CD4-positive, alpha-beta T cell treated with Interleukin-10 for 1 hour (primary cell): ENCODE data around the gene PSMD7.
"Not testable (repeated sequence)": the region's sequence is repeated elsewhere in the genome, so short reads cannot be mapped to it uniquely, and the experiment has no call there.

Source experiments
- DNase-seq: peaks from one replicate; pipeline ENCODE4 v3.0.0-alpha.2; 2020

PSMD7 gene

GRCh38 chr16:74297145-74297665 is 591 bp downstream of the PSMD7 start:
- DNase-seq: peak; percentile 35

DNA sequence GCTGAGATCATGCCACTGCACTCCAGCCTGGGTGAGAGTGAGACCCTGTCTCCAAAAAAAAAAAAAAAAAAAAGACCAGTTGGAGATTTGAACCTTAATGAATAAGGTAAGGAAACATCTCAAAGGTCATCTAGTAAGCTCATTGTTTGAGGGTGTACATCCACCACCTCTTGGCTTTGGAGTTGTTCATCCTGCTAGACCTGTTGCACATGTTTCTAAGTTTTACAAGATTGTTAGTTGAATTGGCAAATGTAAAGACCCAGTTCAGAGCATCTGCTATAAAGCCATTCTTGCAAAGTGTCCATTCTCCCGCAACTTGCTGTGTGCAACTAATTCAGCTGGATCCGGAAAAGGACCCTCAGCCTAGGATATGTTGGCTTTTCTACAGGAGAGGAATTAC is 1.5 kb downstream of the PSMD7 start:
- DNase-seq: no peak

GRCh38 chr16:74302341-74302740 is 5.7 kb downstream of the PSMD7 start:
- DNase-seq: no peak

DNA sequence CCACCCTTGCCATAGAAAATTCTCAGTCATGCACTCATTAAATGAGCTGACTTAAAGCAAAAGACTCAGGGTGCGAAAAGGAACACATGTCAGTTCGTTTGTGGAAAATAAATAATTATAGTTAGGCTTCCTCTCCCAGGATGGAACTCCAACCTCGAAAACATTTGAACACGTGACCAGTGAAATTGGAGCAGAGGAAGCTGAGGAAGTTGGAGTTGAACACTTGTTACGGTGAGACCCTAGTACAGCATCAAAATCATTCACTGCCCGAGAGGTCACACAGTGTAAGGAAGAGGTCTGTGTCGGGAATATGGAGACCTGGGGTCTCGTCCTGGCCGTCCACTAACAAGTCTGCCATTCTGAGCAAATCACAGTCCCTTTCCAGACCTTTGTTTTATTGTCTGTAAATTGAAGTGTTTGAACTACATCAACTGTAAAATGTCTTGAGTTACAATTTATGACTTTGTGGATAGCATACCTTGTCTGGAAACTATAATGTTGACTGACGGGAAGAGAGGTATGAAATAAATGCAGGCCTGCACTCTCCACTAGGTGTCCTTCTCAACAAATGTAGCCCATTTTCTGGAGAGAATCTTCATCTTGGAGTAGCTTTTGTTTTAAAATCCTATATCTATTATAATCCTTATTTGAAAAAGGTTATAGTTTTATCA is 7.7 kb downstream of the PSMD7 start:
- no peak for DNase-seq

DNA sequence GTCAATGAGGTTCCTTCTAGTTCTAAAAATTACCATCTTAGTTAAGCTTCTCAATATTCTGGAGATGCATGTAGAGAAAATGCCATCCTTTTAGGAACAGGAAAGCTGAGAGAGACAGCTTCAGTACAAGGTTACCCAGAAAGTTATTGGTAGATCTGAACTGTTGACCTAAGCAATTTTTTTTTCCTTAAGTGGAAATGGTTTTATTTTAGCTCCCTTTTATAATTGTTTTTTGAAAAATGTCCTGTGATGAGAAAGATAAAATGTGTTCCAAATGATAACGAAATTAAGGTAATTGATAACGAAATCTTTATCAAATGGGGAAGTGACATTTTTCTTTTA is 8.2 kb downstream of the PSMD7 start:
- DNase-seq: no peak

GRCh38 chr16:74305281-74305680 is 8.7 kb downstream of the PSMD7 start:
- DNase-seq: no peak

DNA sequence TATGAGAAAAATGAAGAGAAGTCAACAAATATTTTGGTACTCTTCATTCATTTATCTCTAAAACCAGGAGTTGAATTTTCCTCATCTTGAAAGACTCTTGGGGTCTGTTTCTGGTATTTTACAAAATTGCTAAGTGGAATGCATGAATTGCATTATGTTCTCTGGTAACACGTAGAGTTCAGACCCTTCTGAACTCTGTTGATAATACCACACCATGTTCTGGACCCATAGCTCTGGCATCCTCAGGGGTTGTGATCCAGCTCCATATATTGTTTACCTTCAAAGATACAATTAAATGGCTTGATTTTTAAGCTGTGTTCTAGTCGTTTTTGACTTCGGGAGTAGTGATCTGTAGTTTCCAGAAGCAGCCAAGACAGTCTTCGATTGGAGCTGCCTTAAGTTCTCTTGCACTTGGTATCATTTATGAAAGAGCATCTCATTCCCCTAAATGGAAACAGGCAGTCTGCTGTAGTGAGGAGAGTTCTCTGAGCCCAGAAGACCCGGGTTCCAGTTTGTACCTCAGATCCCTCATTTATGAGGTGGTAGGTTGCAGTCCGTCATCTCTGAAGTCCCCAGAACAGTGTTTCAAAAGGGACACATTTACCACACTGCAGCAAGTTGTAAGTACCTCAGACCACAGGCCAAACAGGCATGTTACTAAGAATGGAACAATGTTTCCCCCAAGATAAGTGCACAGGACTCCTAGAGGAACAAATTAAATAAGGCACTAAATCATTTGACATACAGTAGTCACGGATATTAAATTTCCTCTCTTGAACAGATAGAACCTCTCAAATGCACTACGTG is 9.6 kb downstream of the PSMD7 start:
- no peak for DNase-seq

DNA sequence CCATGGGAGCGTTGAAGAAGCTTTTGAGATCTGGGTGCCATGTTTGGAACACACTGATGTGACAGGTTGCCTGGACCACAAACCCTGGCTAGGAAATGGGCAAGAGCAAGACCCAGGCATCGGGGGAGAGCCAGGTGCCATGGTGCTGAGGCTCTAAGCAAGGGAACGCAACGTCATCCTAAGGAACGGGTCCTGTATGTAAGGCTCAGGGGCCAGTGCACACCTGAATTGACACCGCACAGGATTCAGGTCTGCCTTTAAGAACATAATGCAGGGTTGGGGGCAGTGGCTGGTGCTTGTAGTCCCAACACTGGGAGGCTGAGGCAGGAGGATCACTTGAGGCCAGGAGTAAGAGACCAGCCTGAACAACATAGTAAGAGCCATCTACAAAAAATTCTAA is 10.8 kb downstream of the PSMD7 start:
- DNase-seq: no peak

GRCh38 chr16:74309789-74310781 is 13.5 kb downstream of the PSMD7 start:
- peak; percentile 43 for DNase-seq

- DNase-seq: no peak
These were observed 18.4 kb downstream of the PSMD7 start for GRCh38 chr16:74315059-74315458.

DNA sequence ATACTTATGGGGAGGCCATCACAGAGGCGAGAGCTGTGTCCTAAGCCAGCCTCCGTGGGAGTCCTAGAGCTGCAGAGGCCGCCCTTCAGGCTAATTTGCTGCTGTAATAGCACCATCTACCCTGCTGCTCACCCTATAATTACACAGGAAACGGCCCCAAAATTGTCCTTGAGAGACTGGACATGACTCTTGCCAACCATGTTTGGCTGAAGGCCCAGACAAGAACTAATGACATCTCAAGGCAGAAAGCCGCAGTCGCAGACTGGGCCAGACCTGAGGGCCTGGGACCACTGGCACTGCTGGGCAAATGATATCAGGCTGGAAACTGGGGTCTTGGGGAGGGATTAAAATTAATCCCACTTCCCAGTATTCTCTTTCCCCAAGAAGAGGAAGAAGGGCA is 24.1 kb downstream of the PSMD7 start:
- no peak for DNase-seq

- no peak for DNase-seq
These were observed 24.7 kb downstream of the PSMD7 start for GRCh38 chr16:74321356-74321755.

DNA sequence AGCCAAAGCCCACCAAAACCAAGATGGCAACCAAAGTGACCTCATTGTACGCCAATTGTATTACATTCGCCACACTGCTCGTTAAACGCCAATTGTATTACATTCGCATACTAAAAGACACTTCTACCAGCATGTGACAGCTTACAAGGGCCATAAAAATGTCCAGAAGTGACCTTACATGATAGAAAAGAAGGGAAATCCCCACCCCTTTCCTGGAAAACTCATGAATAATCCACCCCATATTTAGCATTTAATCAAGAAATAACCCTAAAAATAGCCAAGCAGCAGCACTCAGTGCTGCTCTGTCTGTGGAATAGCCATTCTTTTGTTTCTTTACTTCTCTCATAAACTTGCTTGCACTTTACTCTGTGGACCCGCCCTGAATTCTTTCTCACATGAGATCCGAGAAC is 25.7 kb downstream of the PSMD7 start:
- no peak for DNase-seq

- not testable (repeated sequence) for DNase-seq
These were observed 28.2 kb downstream of the PSMD7 start for GRCh38 chr16:74324777-74325176.

DNA sequence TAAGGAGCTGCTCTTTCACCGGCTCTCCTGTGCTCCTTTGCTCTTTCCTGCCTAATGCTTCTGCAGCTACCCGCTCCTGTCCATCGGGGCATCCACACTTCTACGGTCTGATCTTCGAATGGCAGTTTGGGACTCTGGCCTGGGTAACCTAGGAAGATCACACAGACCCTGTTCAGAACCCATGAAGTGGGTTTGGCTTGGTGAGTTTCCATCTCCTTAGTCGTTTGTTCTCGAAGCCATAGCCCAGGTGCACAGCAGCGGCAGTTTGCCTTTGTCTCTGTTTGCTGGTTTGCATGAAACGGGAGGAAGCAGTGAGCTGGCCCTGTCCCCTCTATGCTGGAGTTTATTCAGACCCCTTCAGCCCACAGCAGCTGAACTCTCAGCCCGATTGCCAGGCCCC is 29.0 kb downstream of the PSMD7 start:
- no peak for DNase-seq

GRCh38 chr16:74328346-74328745 is 31.7 kb downstream of the PSMD7 start:
- DNase-seq: not testable (repeated sequence)

- DNase-seq: not testable (repeated sequence)
These were observed 35.9 kb downstream of the PSMD7 start for GRCh38 chr16:74332469-74332868.

DNA sequence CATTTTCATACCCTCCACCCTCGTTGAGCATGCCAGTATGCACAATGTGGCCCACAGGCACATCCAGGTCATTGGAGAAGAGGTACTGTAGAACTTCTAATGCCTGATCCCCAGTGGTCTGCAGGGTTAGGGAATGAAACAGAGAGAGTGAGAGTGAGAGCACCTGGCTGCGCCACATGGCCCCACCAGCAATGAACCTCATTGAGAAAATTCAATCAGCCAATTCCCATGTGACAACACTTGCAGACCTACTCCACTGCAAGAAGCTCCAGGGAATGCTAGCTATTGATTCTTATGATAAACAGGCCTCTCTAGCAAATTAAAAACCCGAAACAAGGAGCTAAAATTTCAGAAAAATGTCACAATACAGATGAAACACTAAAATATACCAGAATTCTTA is 40.9 kb downstream of the PSMD7 start:
- DNase-seq: not testable (repeated sequence)

DNA sequence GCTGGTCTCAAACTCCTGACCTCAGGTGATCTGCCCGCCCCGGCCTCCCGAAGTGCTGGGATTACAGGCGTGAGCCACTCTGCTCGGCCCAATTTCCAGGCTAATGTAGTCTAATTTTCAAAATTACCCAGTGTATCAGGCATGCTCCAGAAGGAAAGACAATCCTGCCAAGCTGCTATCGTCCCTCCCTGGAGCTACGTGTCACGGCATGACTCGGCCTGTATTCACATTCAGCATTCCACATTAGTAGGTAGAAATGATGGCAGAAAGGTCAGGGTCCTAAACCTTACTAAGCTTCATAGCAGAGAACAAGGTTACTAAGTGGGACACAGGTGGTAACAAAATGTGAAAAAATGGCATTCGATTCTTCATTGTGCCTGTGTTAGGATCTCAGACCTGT is 42.6 kb downstream of the PSMD7 start:
- not testable (repeated sequence) for DNase-seq

GRCh38 chr16:74353038-74353437 is 56.4 kb downstream of the PSMD7 start:
- DNase-seq: not testable (repeated sequence)
